Upper lobe of left lung (tissue), 6 donors: Measurements from ENCODE around the gene FUT8. TPM values are rescaled to one million over a fixed set of nuclear protein-coding genes. Genes with fewer than 3 reads are reported as not detected.

Experiments used
- ATAC-seq, 2 donors: fragments of 200-7000 bp; cut with Tn5 transposase; one replicate each; pipeline ENCODE4 v1.9.1; 2022; ENCODE audit warnings: mild to moderate bottlenecking in 2 of 2, moderate library complexity in 2 of 2; ENCODE audit not compliant: low FRiP score in 2 of 2
- DNase-seq, 2 donors: peaks; one replicate each; pipeline ENCODE4 v3.0.0-alpha.2; 2019 to 2020
- H3K27ac ChIP-seq, 4 donors: fragments of 200-600 bp; sonication (generic); one replicate each; pipeline ENCODE4 v1.5.1; 2016 to 2019
- H3K27me3 ChIP-seq, 4 donors: fragments of 200-600 bp; sonication (generic); one replicate each; pipeline ENCODE4 v1.5.1; 2017 to 2019
- H3K36me3 ChIP-seq, 4 donors: fragments of 200-600 bp; sonication (generic); one replicate each; pipeline ENCODE4 v1.5.1; 2016 to 2019
- H3K4me1 ChIP-seq, 4 donors: fragments of 200-600 bp; sonication (generic); one replicate each; pipeline ENCODE4 v1.5.1; 2018 to 2019
- H3K4me3 ChIP-seq, 4 donors: fragments of 200-600 bp; sonication (generic); one replicate each; pipeline ENCODE4 v1.5.1; 2017 to 2019; ENCODE audit warnings: mild to moderate bottlenecking in 2 of 4, moderate library complexity in 1 of 4
- H3K9me3 ChIP-seq, 4 donors: fragments of 200-600 bp; sonication (generic); one replicate each; pipeline ENCODE4 v1.5.1; 2018 to 2019
- EP300 ChIP-seq, 4 donors: sonication (generic); formaldehyde crosslinking; IDR thresholded peaks; one replicate each; pipeline ENCODE4 v1.5.1; 2017; ENCODE audit warnings: antibody characterized with exemption in 4 of 4, control low read depth in 2 of 4
- POLR2A ChIP-seq, 4 donors: fragments of 450-650 bp; IDR thresholded peaks; one replicate each; pipeline ENCODE4 v1.5.1; 2016 to 2017; ENCODE audit warnings: antibody characterized with exemption in 4 of 4, mild to moderate bottlenecking in 2 of 4
- POLR2AphosphoS5 ChIP-seq, 2 donors: sonication (generic); formaldehyde crosslinking; IDR thresholded peaks; one replicate each; pipeline ENCODE4 v1.5.1; 2017; ENCODE audit warnings: antibody characterized with exemption in 2 of 2
- WGBS, 2 donors: methylation state at CpG; one replicate each; pipeline ENCODE4 v1.1.5; 2017 to 2018; 5-methylcytosine and 5-hydroxymethylcytosine counted together
- total RNA-seq, 6 donors: library from RNA; depleted of rRNA in 4 of 6; stranded (reverse); fragments of >200 nt in 4 of 6; gene quantifications; one replicate each; pipeline versions ENCODE4 v1.1.0 to v1.2.1, GENCODE V29; 2016 to 2021
- TF ChIP-seq, protein P1 (sequence below), 6 experiments: fragments of 450-650 bp in 4 of 6; fragments of 200-600 bp in 2 of 6; sonication (generic) in 2 of 6; IDR thresholded peaks; one replicate each; pipeline ENCODE4 v1.5.1; 2016 to 2019; ENCODE audit warnings: antibody characterized with exemption in 6 of 6
- donor health status: DM: no; HTN: no; CAD: no; lungs with moderate emphysema.
- donor health status: DM: no; HTN: yes; CAD: no; lungs with severe emphysema.

FUT8 gene
- total RNA-seq, 6 donors from 2014 or later: 17.3 to 38.8 (median 29.1) TPM

DNA sequence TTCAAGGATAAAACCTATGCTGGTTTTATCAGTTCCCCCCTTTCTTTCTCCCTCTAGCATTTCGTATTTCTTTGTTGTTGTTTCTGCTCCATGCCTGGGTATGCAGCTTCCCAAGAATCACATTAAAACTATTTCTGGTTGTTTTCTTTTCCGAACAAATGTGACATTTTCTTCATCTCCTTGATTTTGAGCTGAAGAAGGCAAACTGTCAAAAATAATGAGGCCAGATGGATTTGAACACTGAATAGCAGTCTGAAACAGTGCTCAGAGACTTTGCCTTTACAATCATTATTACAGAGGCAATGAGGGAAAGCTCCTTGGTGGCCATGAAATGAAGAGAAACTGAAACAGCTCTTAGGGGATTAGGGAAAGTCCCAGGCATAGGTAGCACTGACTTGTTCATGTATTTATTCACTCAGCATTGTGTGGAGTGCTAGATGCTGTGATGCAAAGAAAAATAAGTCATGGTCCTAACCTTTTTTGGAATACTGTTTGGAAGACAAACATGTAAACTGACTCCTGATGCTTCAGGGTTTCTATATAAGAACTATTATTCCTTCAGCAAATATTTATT, 319.5 kb downstream of the FUT8 start:
- TF ChIP-seq, protein P1, sequence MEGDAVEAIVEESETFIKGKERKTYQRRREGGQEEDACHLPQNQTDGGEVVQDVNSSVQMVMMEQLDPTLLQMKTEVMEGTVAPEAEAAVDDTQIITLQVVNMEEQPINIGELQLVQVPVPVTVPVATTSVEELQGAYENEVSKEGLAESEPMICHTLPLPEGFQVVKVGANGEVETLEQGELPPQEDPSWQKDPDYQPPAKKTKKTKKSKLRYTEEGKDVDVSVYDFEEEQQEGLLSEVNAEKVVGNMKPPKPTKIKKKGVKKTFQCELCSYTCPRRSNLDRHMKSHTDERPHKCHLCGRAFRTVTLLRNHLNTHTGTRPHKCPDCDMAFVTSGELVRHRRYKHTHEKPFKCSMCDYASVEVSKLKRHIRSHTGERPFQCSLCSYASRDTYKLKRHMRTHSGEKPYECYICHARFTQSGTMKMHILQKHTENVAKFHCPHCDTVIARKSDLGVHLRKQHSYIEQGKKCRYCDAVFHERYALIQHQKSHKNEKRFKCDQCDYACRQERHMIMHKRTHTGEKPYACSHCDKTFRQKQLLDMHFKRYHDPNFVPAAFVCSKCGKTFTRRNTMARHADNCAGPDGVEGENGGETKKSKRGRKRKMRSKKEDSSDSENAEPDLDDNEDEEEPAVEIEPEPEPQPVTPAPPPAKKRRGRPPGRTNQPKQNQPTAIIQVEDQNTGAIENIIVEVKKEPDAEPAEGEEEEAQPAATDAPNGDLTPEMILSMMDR (IDR thresholded peaks at IDR 0.05): no peak
- TF ChIP-seq POLR2A (IDR thresholded peaks at IDR 0.05) (no peak), POLR2AphosphoS5 (IDR thresholded peaks at IDR 0.05) (no peak), EP300 (IDR thresholded peaks at IDR 0.05) (no peak)
- no peaks in the 10 kb centered on the region for H3K4me1 ChIP-seq
- no peaks in the 10 kb centered on the region for H3K9me3 ChIP-seq
- 95 to 99% methylated on average over 2 of the region's 2 CpGs for WGBS, 2 donors
- no peak overlapping the region for H3K27ac ChIP-seq
- ATAC-seq: no peak
- no peaks in the 10 kb centered on the region for H3K27me3 ChIP-seq
- no peak overlapping the region for H3K4me3 ChIP-seq
- no peak for DNase-seq
- peaks cover 0 to 5% (median 1%) of the 10 kb centered on the region in 4 donors for H3K36me3 ChIP-seq

- WGBS, 2 donors: 84 to 85% methylated on average over 4 of the region's 4 CpGs
Observed at GRCh38 chr14:65738339-65738738, 325.8 kb downstream of the FUT8 start.

DNA sequence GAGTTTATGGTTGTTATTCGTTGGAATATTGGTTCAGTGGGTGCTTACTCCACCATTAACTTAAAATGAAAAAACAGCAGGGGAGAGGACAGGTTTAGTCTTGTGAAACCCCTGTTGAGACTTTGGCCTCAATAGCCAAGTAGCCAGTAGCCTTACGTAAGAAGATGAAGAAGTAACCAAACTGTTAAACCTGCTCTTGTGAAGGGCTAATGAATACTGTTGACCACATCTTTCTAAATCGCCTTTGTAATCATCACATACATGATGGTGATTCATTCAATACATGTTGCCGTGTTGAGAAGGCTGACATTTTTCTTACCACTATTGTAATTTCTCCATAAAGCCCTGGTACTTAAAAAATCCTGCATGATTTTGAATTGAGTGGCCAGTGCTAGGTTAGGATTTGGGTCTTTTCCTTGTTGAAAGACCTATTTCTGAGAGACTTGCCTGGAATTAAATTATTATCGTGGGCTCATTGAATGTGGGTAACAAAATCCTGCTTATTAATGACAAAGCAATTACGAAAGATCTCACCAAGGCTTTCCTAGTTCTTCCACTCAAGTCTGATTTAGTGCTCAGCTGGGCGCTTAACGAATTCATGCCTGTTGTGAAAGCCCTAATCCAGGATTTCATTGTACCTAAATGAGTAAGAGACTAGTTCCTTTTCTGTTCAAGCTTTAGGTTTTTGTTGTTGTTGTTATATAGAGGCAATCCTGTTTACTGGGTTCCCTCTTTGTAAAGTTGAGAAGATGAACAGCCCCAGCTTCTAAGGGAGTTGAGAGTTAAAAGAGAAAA, 333.1 kb downstream of the FUT8 start:
- H3K36me3 ChIP-seq: peaks cover 0 to 8% (median 0%) of the 10 kb centered on the region in 4 donors
- ATAC-seq (no peak), DNase-seq (no peak)
- H3K27ac ChIP-seq: no peak overlapping the region
- no peaks in the 10 kb centered on the region for H3K4me1 ChIP-seq
- H3K4me3 ChIP-seq: no peak overlapping the region
- H3K9me3 ChIP-seq: no peaks in the 10 kb centered on the region
- H3K27me3 ChIP-seq: no peaks in the 10 kb centered on the region
- TF ChIP-seq POLR2A (IDR thresholded peaks at IDR 0.05): no peak
- 96 to 97% methylated on average over 8 of the region's 8 CpGs for WGBS, 2 donors

More at GRCh38 chr14:65738339-65738738, 325.8 kb downstream of the FUT8 start:
- Histone ChIP-seq H3K4me1 (no peaks in the 10 kb centered on the region), H3K27ac (no peak overlapping the region), H3K4me3 (no peak overlapping the region), H3K36me3 (peaks cover 0 to 8% (median 0%) of the 10 kb centered on the region in 4 donors), H3K9me3 (no peaks in the 10 kb centered on the region), H3K27me3 (no peaks in the 10 kb centered on the region)
- DNase-seq (no peak), ATAC-seq (no peak)
- TF ChIP-seq, protein P1 (IDR thresholded peaks at IDR 0.05): no peak
- TF ChIP-seq POLR2AphosphoS5 (IDR thresholded peaks at IDR 0.05) (no peak), POLR2A (IDR thresholded peaks at IDR 0.05) (no peak), EP300 (IDR thresholded peaks at IDR 0.05) (no peak)

DNA sequence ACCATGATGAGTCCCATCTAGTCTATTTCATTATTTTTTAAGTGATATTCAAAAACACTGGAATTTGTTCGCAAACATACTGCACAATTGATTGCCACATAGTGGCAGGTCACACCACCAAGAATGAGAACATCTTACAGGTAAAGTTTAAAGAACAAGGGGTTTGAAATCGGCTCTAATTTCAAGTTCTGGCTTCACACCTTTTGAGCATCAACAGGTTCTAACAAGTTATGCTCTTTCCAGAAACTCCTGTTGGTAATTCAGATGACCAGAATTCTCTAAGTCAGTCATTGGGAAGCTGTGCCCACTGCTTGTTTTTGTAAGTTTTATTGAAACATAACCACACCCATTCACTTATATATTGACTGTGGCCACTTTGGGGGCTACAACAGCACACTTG, 336.3 kb downstream of the FUT8 start:
- 92 to 94% methylated on average over 2 of the region's 2 CpGs for WGBS, 2 donors
- Histone ChIP-seq H3K27me3 (no peaks in the 10 kb centered on the region), H3K36me3 (no peaks in the 10 kb centered on the region), H3K9me3 (no peaks in the 10 kb centered on the region), H3K4me3 (no peak overlapping the region), H3K27ac (no peak overlapping the region), H3K4me1 (no peaks in the 10 kb centered on the region)
- TF ChIP-seq, protein P1 (IDR thresholded peaks at IDR 0.05): no peak
- no peak for TF ChIP-seq POLR2A (IDR thresholded peaks at IDR 0.05)
- no peak for TF ChIP-seq EP300 (IDR thresholded peaks at IDR 0.05)
- no peak for TF ChIP-seq POLR2AphosphoS5 (IDR thresholded peaks at IDR 0.05)
- DNase-seq: no peak
- ATAC-seq: no peak

DNA sequence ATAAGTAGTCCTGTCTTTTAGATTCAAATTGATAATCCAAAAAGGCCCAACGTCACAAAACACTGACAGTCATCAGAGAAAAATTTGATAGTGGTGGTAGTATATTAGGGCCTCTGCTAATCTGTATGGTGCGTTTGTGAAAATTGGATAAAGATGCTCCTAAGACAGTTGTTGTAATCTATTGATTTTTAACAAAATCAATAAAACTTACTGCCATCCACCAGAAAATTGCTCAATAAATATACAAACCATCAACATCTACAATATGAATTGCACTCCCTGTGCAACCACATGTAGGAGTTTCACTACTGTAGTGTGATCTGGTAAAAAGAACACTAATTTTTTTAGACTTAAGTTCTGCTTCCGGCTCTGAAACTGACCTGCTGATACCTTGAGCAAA, 336.8 kb downstream of the FUT8 start:
- TF ChIP-seq POLR2AphosphoS5 (IDR thresholded peaks at IDR 0.05) (no peak), EP300 (IDR thresholded peaks at IDR 0.05) (no peak), POLR2A (IDR thresholded peaks at IDR 0.05) (no peak)
- TF ChIP-seq, protein P1 (IDR thresholded peaks at IDR 0.05): no peak
- 76 to 88% methylated on average over 3 of the region's 3 CpGs for WGBS, 2 donors
- H3K4me1 ChIP-seq: no peaks in the 10 kb centered on the region
- H3K9me3 ChIP-seq: no peaks in the 10 kb centered on the region
- no peak for DNase-seq
- no peaks in the 10 kb centered on the region for H3K27me3 ChIP-seq
- H3K36me3 ChIP-seq: no peaks in the 10 kb centered on the region
- H3K4me3 ChIP-seq: no peak overlapping the region
- H3K27ac ChIP-seq: no peak overlapping the region
- ATAC-seq: no peak
